Epithelial cell of proximal tubule (primary cell): ENCODE measurements around the gene GPR25. TPM values are rescaled to one million over a fixed set of nuclear protein-coding genes. Genes with fewer than 3 reads are reported as not detected.

ENCODE experiments used
- DNase-seq: peaks from one replicate; pipeline ENCODE4 v3.0.0-alpha.2; 2011; ENCODE audit warnings: low read depth
- H3K4me3 ChIP-seq: 2 replicates; pipeline ENCODE4 v1.5.1; 2011; ENCODE audit warnings: low read depth, mild to moderate bottlenecking, low read length
- CTCF ChIP-seq: conservative IDR thresholded peaks from 2 replicates; pipeline ENCODE4 v1.5.1; 2012; ENCODE audit warnings: low read depth, mild to moderate bottlenecking, low read length
- total RNA-seq: library from RNA; depleted of rRNA; stranded (reverse); fragments of >200 nt; gene quantifications from 2 replicates; pipeline ENCODE4 v1.2.3, GENCODE V29; 2015

The GPR25 gene
- total RNA-seq, 1 donor from 2014 or later = not detected

GRCh38 chr1:200880212-200880611 lies 7.4 kb downstream of the GPR25 start:
- DNase-seq = no peak
- H3K4me3 ChIP-seq = no peak overlapping the region
- TF ChIP-seq CTCF = no peak

GRCh38 chr1:200883118-200883517 lies 10.3 kb downstream of the GPR25 start:
- DNase-seq = no peak
- H3K4me3 ChIP-seq = no peak overlapping the region
- no peak for TF ChIP-seq CTCF

- H3K4me3 ChIP-seq = no peak overlapping the region
- no peak for DNase-seq
- no peak for TF ChIP-seq CTCF
Measured at GRCh38 chr1:200885623-200886402, 13.0 kb downstream of the GPR25 start.

- TF ChIP-seq CTCF = no peak
- DNase-seq = no peak
- no peak overlapping the region for H3K4me3 ChIP-seq
Measured at GRCh38 chr1:200886594-200886993, 13.8 kb downstream of the GPR25 start.

- H3K4me3 ChIP-seq = no peak overlapping the region
- TF ChIP-seq CTCF = no peak
- DNase-seq = no peak
Measured at GRCh38 chr1:200887036-200887435, 14.3 kb downstream of the GPR25 start.

- TF ChIP-seq CTCF = no peak
- DNase-seq = no peak
- H3K4me3 ChIP-seq = no peak overlapping the region
Measured at GRCh38 chr1:200887772-200888348, 15.1 kb downstream of the GPR25 start.

- no peak for DNase-seq
- TF ChIP-seq CTCF = no peak
- H3K4me3 ChIP-seq = no peak overlapping the region
Measured at GRCh38 chr1:200888349-200888838, 15.6 kb downstream of the GPR25 start.
